HG02938 (cell line): ENCODE data around the gene TCAF1.
"Not testable (repeated sequence)": the region's sequence is repeated elsewhere in the genome, so short reads cannot be mapped to it uniquely, and the experiment has no call there.

Source experiments
- ATAC-seq: cut with Tn5 transposase; IDR thresholded peaks from one replicate; pipeline ENCODE4 v1.9.1; 2021; ENCODE audit warnings: mild to moderate bottlenecking, moderate library complexity; ENCODE audit not compliant: unreplicated experiment

TCAF1 gene

DNA sequence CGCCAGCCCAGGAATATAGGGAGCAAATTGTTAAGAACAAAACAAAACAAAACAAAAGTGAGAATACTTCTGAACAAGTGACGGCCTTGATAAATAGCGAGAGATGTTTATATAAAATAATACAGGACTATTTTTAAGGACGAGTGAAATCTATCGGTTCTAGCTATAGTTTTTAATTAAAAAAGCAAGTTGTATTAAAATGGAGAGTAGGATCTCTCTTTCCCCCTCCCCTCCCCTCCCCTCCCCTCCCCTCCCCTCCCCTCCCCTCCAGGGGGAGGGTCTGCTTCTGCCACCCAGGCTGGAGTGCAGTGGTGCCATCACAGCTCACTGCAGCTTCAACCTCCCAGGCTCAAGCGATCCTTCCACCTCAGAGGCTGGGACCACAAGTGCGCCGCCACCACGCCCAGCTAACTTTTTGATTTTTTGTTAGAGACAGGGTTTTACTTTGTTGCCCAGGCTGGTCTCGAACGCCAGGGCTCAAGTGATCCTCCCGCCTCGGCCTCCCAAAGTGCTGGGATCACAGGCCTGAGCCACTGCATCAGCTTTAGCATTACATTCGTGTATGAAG, 440 bp upstream of the TCAF1 start:
- ATAC-seq: no peak

DNA sequence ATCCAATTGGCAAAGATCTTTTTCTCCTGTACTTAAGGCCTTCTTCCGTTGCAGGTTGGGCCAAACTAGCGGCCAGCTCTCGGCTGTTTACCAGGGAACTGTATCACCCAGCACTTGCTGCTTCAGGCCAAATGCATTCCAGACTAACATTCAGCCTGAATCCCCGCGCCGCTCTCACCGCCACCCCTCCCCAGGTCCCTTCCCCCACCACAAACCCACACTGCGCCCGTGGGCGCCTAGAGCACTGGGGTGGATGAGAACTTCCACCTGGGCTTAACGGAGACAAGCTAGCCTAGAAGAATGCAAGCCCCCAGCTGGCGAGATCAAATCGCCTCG, 676 bp downstream of the TCAF1 start:
- no peak for ATAC-seq

DNA sequence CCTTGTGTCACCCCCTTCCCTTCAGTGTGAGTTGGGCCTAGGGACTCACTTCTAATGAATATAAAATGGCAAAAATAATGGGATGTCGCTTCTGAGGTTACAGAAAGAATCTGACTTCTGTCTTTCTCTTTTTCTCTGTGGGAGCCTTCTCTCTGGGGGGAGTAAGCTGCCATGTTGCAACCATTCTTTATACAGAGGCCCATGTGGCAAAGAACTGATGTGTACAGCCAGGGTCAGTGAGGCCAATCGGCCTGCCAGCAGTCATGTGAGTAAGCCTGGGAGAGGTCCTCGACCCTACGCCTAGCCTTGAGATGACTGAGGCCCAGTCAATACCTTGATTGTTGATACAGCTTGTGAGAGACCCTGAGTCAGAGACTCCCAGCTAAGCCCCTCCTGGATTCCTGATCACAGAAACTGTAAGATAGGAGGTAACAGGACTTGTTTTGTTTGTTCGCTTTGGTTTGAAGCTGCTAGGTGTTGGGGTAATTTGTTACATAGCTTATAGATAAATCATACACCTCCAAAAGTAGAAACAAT, 1.7 kb downstream of the TCAF1 start:
- no peak for ATAC-seq

DNA sequence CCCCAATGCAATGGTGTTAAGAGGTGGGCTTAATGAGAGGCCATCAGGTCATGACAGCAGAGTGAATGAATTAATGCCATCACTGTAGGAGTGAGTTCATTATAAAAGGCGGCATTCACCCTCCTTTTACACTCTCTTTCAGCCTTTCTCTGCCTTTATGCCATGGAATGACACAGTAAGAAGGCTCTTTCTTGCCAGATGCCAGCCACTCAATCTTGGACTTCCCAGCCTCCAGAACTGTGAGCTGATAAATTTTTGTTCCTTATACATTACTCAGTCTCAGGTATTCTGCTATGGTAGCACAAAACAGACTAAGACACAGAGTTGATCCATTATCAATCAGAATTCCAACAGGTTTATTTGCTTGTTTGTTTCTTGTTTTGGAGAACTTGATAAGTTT, 3.2 kb downstream of the TCAF1 start:
- ATAC-seq: no peak

DNA sequence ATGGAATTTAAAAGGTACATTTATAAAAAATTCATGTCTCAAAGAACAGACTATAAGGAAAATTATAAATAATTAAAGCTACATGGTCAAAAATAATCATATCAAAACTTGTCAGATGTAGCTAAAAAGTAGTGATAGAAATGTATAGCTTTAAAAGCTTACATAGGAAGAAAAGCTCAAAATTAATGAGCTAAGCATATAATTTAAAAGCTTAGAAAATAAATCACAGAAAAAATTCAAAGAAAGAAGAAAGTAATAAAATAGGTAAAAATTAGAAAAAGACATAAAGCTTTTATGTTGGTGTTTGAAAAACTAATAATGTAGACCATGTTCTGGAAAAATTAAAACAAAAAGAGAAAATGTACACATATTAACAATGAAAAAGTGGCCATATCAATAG, 5.3 kb downstream of the TCAF1 start:
- ATAC-seq: no peak

DNA sequence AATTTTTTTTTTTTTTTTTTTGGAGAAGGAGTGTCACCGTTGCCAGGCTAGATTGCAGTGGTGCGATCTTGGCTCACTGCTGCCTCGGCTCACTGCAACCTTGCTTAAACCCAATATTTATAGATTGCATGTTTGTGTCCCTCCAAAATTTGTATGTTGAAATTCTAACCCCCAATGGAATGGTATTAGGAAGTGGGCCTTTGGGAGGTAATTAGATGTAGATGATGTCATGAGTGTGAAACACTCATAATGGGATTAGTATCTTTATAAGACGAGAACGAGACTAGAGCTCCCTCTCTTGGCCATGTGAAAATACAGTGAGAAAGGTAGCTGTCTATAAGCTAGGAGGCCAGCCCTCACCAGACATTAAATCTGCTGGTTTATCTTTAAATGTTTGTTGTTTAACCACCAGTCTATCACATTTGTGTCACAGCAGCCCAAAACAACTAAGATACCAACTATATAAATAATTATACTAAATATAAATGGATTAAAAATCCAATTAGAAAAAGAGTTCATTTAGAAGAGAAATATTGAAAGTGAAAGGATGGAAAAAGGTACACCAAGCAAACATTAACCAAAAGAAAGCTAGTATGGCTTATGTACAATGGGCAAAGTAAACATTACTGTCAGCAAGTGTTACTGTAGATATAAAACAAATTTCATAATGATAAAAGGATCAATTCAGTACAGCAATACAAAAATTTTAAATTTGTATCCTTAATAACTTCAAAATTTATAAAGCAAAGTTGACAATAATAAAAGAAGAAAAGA, 9.3 kb downstream of the TCAF1 start:
- ATAC-seq: peak; percentile 100

DNA sequence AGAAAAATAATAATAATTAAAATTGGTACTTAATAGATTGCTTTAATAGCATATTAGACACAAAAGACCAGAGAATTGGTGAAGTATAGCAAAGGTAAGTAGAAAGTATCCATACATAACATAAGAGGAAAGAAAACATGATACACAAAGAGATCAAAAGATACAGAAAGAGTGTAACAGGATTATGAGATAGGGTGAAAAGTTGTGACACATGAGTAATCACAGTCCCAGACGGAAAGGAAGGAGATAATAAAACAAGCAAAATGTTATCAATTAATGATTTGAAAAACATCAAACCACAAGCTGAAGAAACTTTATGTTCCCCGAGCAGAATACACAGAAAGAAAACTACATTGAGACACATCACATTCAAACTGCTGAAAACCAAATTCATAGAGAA, 10.5 kb downstream of the TCAF1 start:
- ATAC-seq: no peak

DNA sequence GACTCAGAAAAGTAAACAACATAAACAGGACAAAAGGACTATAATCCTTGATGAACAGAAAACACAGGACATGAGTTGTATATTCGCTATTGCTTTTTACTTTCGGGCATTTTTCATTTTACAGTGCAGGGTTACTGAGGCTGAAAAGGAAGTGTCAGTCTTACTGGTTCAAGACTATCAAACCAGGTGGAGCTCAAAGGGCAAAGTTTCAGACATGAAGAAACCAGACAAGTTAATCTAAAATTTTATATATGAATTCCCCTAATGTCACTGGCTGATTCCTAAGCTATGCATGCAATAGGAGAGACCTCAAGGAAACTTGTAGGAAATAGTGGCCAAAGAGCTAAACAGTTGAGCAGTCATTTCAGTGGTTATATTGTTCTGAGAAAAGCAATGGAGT, 11.4 kb downstream of the TCAF1 start:
- ATAC-seq: no peak

DNA sequence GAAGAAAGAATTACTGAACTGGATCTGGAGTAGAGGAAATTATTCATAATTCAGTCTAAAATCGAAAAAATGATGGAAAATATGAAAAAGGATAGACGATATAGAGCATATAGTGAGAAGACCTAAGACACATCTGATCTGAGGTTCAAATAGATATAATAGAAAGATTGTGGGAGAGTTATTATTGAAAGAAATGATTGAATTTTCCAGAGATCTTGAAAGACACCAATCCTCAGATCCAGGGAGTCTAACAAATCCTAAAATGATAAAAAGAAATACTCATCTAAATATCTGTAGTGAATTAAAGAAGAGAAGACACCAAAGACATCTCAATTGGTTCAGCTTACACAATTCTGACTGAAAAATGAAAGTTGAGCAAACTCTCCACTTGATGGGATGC, 12.9 kb downstream of the TCAF1 start:
- ATAC-seq: no peak

DNA sequence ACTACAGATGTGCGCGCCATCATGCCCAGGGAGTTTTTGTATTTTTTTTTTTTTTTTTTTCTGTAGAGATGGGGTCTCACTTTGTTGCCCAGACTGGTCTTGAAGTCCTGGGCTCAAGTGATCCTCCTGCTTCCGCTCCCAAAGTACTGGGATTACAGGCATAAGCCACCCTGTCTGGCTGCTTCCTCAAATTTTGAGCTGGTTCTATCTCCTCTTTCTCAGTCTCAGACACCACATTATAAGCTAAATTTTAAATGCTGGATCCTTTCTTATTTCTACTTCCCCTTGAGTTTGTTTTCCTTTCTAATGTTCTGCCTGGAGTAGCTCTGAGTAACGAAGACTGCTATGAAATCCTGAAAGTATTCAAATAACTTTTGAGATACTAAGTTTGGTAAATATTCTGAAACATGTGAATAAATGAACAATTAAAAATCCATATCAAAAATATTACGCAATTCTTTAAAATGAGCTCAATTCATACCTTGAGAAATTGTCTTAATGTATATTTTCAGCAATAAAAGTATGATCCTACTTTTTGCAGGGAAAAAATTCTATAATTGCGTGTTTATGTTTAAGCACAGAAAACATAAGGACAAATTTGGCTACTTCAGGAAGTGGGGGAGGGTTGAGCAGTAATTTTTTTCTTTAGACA, 15.0 kb downstream of the TCAF1 start:
- ATAC-seq: no peak

DNA sequence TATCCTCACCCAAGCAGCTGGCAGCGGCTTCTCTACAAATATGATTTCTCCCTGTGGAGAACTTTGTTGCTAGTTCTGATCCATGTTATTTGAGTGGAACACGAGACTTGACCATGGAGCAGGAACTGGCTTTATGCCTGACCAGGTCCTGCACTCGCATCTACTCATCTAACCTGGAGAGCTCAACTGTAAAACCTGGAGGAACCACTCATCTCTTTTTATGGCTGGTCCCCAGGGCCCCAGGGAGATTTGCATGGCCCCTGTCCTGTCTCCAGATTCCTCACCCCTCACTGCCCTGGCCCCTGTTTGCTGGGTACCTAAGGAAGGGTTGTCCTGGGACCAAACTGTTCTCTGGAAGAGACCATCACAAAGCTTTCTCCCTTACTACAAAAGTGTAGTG, 16.0 kb downstream of the TCAF1 start:
- ATAC-seq: no peak

DNA sequence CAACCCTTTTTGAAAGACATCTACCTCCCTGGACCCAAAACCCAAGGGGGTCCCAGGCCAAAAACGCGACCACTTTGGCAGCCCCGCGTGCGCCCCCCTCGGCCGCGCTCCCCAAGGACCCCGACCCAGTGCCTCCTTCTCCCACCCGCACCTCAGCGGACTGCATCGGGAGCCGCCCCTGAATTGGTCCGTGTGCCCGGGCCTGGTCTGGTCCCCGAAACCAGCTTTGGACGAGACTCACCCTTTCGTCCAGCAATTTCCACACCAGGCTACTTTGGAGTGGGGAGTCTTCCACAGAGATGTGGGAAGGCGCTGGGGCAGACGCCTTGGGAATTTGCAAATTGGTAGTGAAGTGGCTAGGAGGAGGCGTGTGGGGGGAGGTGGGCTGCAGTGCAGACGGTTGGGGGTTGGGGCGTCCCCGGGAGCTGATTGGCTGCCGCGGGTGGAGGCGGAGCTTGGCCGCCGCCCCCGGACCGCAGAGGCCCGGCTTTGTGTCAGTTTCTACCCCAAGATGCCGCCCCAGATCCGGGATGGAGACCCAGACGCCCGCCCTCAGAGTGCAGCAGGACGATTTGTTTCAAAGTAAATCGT, 16.9 kb downstream of the TCAF1 start:
- peak; percentile 86 for ATAC-seq

DNA sequence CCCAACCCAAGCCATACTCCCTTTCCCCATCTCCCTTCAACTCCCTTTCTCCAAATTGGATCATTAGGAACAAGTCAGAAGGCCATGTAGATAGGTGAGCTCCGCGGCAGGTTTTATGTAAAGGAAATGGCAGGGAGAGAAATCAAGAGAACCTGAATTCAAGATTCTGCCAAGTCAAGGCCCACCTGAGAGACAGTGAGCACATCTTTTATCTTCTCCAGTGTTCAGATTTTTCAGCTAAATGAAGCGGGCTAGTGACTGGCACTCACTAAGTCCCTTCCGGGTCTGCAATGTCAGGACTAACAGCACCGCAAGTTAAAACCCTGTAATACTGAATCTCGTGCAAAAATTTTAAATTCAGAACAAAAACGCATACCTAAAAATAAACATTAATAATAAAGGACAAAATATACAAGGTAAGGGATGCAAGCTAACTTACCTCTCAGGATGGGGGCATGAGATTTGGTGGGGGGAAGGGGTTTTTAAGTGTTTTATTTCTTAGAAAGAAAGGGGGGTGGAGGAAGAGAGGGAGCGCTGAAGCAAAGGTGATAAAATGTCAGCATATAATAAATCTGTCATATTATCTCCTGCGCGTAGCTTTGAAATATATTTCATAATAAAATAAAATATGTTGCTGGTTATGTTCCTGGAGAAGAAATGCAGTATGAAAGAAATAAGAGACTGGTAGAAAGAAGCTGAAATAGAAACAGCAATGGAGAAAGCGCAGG, 17.6 kb downstream of the TCAF1 start:
- ATAC-seq: no peak

DNA sequence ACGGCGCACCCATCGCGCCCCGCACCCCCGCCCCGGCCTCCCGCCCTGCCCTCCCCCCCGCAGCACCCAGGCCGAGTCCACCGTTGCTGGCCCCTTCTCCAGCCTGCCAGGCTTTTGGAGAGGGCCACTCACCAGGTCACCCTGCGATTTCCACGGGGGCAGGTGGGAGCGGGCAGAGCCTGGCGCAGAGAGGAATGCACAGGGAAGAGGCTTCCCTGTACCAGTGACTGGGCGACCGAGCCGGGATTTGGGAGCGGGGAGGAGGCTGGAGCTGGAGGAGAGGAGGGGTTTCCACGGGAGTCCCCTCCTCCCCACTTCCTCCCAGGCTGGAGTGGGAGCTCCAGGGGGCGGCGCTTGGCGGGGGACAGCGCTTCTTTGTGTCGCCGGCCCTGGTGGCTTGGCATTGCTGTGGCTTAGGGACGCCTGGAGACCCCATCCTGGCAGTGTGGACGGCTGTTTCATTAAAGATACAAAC, 19.3 kb downstream of the TCAF1 start:
- no peak for ATAC-seq

DNA sequence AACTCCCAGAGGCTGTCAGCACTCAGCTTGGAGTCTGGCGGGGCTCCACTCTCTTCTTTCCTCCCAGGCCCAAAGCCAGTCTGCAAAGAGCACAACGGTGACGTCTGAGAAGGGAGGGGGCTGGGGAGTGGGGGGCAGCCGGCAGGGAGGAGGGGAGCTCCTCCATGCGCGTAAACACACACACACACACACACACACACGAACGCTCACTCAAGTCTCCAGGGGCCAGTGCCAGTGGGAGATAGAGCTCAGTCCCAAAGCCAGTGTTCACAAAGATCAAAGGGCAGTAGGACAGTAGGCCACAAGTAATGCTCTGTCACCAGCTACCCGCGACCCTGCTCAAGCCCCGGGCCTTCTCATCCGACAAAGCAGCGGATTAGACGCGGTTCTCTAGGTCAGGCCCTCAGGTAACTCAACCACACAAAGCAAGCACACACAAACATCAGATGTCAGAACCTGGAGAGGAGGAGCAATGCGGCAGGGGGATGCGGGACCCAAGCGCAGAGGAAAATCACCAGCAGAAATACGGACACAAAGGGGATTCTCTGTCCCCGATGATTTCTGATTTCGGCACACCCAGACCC, 19.9 kb downstream of the TCAF1 start:
- no peak for ATAC-seq

DNA sequence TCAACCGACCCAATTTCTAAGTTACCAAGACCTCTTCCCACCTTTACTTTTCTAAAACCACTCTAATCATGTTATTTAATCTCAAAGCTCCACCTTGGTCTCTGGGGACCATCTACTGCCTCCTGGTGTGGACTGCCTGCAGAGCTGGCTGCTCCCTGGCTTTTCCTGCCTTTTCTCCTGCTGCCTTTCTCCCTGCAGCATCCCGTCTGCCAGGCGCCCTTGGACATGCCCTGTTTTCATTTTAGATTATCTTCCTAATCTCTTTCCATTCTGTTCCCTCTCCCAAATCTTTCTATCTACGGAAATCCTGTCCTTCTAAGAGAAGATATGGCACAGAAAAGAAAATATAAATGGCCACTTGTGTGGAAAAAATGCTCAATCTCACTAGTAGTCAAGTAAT, 23.1 kb downstream of the TCAF1 start:
- ATAC-seq: no peak

DNA sequence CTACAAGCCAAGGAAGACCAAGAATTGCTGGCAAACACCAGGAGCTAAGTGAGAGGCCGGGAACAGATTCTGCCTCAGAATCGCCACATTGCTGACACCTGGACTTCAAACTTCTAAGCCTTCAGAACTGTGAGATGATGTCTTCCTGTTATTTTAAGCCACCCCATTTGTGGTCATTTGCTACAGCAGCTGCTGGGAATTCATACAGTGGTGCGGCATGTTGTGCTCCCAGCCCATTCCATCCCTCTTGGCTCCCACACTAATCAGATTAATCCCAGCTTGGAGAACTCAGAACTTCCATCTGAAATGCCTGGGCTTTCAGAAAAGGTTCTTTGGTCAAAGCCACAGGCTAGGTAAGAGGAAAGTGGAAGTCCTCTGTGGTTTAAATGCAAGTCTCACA, 24.9 kb downstream of the TCAF1 start:
- ATAC-seq: no peak

DNA sequence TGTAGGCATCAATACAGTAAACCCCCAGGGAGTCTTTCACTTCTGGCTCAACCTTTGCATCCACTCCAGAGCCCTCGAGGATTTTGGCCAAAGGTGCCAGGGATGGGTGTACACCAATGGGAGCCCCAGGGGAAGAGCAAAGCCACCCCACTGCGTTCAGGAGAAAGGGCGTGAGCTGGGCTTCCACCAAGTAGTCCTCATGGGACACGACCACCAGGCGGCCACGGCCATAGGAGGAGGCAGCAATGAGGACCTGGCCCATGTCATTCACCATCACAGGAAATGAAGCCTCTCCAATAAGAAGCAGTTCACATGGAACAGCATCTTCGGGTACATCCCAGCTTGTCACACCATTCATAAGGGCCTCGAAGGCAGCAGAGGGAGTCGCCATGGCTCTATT, 25.8 kb downstream of the TCAF1 start:
- ATAC-seq: no peak

DNA sequence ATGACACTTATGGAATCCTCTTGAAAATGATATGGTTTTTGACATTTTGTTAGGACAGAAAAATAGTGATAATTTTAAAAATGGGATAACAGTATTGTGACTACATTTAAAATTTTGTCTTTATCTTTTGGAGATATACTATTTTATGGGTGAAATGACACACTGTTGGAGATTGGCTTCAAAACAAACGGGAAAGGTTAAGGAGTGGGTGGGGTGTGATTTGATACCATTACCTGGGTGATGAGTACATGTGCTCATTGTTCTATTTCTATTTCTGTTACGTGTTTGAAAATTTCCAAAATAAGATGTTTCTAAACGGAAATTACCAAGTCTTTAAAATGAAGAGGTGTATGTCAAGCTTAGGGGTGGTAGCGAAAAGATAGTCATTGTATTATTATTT, 28.7 kb downstream of the TCAF1 start:
- not testable (repeated sequence) for ATAC-seq

DNA sequence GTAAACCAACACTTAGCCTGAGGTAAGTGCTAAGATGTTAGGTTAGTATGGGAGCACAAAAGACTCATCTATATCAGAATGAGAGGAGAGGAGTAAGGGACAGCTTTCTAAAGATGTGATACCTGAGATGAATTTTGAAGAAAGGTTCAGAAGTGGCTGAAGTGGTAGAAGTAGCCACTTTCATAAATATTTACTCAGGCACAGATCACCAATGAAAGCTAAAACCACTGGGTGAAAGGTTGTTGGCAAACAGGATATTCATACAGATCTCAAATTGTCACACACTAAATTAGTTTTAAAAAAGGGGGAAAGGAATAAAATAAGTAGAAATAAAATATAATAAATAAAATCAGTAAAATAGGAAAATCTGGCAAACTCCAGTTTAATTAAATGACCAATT, 30.4 kb downstream of the TCAF1 start:
- not testable (repeated sequence) for ATAC-seq

DNA sequence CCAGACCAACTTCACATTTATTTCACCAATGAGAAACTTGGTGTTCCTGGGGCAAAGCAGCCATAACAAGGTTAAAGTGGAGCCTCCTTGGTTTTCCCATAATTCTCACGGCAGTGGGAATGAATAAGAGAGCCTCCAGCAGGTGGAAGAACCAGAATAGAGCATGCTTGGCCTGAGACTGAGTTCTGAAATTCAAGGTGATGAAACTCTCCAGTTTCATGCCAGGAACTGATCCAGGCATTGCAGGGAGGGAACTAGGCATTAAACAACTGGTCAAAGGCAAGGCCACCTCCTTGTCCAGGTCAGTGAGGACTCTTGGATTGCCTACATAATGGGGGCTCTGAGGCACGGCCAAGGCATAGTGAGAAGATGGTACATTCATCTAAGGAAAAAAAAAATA, 44.0 kb downstream of the TCAF1 start:
- ATAC-seq: not testable (repeated sequence)
